ENCODE data around the gene TTC19.
"Not testable (repeated sequence)": the region's sequence is repeated elsewhere in the genome, so short reads cannot be mapped to it uniquely, and the experiment has no call there.

DNA sequence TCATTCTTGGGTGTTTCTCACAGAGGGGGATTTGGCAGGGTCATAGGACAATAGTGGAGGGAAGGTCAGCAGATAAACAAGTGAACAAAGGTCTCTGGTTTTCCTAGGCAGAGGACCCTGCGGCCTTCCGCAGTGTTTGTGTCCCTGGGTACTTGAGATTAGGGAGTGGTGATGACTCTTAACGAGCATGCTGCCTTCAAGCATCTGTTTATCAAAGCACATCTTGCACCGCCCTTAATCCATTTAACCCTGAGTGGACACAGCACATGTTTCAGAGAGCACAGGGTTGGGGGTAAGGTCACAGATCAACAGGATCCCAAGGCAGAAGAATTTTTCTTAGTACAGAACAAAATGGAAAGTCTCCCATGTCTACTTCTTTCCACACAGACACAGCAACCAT lies 20.6 kb upstream of the TTC19 start:
- not testable (repeated sequence) for TF ChIP-seq EZH2 (IDR thresholded peaks at IDR 0.05; ENCODE audit: insufficient read depth, poor library complexity, severe bottlenecking); EZH2phosphoT487 (IDR thresholded peaks at IDR 0.05; ENCODE audit: insufficient read depth, low read depth)

Data from GM23248 (cell line).